ENCODE data around the gene PWWP2A.
A peak's percentile ranks its signal among the peaks of the same experiment; 100 is the strongest.

PWWP2A gene

GRCh38 chr5:160060001-160060400 is 59.2 kb downstream of the PWWP2A start:
- H3K4me3 ChIP-seq (ENCODE audit: low read length): no peak overlapping the region
- no peak for TF ChIP-seq CTCF (IDR thresholded peaks at IDR 0.05; ENCODE audit: insufficient read depth, low read depth, low read length, missing control alignments)
- DNase-seq (ENCODE audit: low read depth): no peak

GRCh38 chr5:160057256-160057655 is 62.0 kb downstream of the PWWP2A start:
- DNase-seq (ENCODE audit: low read depth): no peak
- no peak for TF ChIP-seq CTCF (IDR thresholded peaks at IDR 0.05; ENCODE audit: insufficient read depth, low read depth, low read length, missing control alignments)
- no peak overlapping the region for H3K4me3 ChIP-seq (ENCODE audit: low read length)

GRCh38 chr5:160054831-160055230 is 64.4 kb downstream of the PWWP2A start:
- TF ChIP-seq CTCF (IDR thresholded peaks at IDR 0.05; ENCODE audit: insufficient read depth, low read depth, low read length, missing control alignments): no peak
- H3K4me3 ChIP-seq (ENCODE audit: low read length): no peak overlapping the region
- peak; percentile 71 for DNase-seq (ENCODE audit: low read depth)

- no peak for TF ChIP-seq CTCF (IDR thresholded peaks at IDR 0.05; ENCODE audit: insufficient read depth, low read depth, low read length, missing control alignments)
- no peak overlapping the region for H3K4me3 ChIP-seq (ENCODE audit: low read length)
- no peak for DNase-seq (ENCODE audit: low read depth)
Measured at GRCh38 chr5:160054047-160054446, 65.2 kb downstream of the PWWP2A start.

GRCh38 chr5:160049099-160049498 is 70.2 kb downstream of the PWWP2A start:
- TF ChIP-seq CTCF (IDR thresholded peaks at IDR 0.05; ENCODE audit: insufficient read depth, low read depth, low read length, missing control alignments): no peak
- no peak for DNase-seq (ENCODE audit: low read depth)
- no peak overlapping the region for H3K4me3 ChIP-seq (ENCODE audit: low read length)

GRCh38 chr5:160048131-160048530 is 71.1 kb downstream of the PWWP2A start:
- TF ChIP-seq CTCF (IDR thresholded peaks at IDR 0.05; ENCODE audit: insufficient read depth, low read depth, low read length, missing control alignments): no peak
- H3K4me3 ChIP-seq (ENCODE audit: low read length): no peak overlapping the region
- no peak for DNase-seq (ENCODE audit: low read depth)

- no peak for DNase-seq (ENCODE audit: low read depth)
- TF ChIP-seq CTCF (IDR thresholded peaks at IDR 0.05; ENCODE audit: insufficient read depth, low read depth, low read length, missing control alignments): no peak
Measured at GRCh38 chr5:160047423-160047822, 71.8 kb downstream of the PWWP2A start.

More at GRCh38 chr5:160047423-160047822, 71.8 kb downstream of the PWWP2A start:
- no peak overlapping the region for H3K4me3 ChIP-seq (ENCODE audit: low read length)
